GM18907 (cell line): Measurements from ENCODE around the gene FBXO42.

Experiments
- ATAC-seq: cut with Tn5 transposase; IDR thresholded peaks from one replicate; pipeline ENCODE4 v1.9.1; 2021; ENCODE audit warnings: mild to moderate bottlenecking, moderate library complexity; ENCODE audit not compliant: unreplicated experiment

The FBXO42 gene

DNA sequence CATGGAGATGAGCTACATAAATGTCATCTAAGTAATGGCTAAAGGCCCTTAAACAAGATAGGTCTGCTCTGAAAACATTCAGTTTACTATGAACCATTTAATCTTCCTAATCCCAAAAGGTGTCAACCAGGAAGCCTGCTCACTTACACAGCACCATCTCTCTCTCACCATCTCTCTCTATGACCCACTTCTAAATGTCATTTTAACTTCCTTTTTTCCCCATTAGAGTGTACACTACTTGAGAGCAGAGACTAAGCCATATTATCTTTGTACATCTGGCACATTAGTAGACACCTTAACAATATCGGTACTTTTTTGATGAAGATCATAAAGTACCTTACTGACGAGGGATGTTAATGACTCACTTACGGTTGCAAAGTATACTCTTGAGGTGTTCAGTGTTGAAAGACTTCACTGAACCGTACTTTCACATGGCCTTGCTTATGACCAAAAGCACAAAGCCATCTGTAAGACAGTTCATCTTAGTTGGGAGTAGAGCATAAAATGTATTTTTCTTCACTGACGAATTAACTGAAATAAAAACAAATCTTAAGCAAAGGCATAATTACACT is 25.4 kb downstream of the FBXO42 start:
- ATAC-seq = no peak

GRCh38 chr1:16324456-16324890 is 27.8 kb downstream of the FBXO42 start:
- ATAC-seq = no peak

GRCh38 chr1:16321176-16321867 is 31.0 kb downstream of the FBXO42 start:
- no peak for ATAC-seq

GRCh38 chr1:16318555-16318954 is 33.7 kb downstream of the FBXO42 start:
- ATAC-seq = no peak

- no peak for ATAC-seq
Measured at GRCh38 chr1:16315437-16315836, 36.8 kb downstream of the FBXO42 start.

- no peak for ATAC-seq
Measured at GRCh38 chr1:16307222-16307621, 45.1 kb downstream of the FBXO42 start.

- ATAC-seq = no peak
Measured at GRCh38 chr1:16302709-16303627, 49.3 kb downstream of the FBXO42 start.

GRCh38 chr1:16300436-16300835 is 51.8 kb downstream of the FBXO42 start:
- ATAC-seq = no peak

DNA sequence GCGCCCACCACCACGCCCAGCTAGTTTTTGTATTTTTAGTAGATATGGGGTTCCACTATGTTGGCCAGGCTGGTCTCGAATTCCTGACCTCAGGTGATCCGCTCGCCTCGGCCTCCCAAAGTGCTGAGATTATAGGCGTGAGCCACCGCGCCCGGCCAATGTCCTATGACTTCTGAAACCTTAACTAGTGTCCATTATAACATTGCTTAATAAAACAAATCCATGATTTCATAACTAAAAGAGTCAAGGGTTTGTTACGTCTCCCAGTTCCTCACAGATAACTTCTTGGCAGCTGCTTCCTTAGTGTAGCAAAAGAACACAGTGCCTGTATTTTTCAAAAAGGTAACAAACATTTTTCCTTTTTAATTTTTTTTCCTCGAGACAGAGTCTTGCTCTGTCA is 53.6 kb downstream of the FBXO42 start:
- no peak for ATAC-seq

- no peak for ATAC-seq
Measured at GRCh38 chr1:16296643-16297042, 55.6 kb downstream of the FBXO42 start.

GRCh38 chr1:16294219-16295212 is 57.8 kb downstream of the FBXO42 start:
- ATAC-seq = no peak

DNA sequence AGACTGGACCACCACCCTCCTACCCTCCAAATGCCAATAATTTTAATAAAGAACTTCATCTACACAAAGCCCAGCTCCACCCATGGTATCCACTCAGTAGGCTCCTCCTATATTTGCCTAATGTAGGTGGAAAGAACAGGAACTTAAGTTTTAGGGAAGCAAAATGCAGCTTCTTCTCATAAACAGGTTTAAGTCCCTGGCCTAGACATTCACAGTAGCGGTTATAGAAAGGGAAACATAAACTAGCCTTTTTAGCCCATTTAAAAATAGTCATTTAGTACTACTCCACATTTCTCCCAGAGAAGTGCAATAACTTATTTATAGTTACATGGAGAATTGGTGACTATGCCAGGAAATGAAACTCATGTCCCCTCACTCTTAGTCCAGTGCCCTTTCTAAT is 58.7 kb downstream of the FBXO42 start:
- no peak for ATAC-seq

- ATAC-seq = no peak
Measured at GRCh38 chr1:16292739-16293138, 59.5 kb downstream of the FBXO42 start.

DNA sequence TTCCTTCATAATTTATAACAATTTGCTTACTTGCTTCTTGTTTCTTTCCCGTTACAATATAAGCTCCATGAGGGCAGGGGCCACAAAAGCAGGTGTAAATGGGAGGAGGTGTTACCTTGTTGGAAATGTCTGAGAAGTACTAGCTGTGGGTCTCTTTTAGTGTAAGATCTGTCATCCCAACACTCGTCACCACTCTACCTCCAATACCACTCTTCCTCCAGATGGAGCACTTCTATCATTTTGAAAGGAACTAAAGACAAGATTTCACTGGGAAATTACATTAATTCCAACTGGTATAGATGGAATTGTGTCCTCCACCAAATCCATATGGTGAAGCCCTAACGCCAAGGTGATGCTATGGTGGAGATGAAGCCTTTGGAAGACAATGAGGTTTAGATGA is 62.3 kb downstream of the FBXO42 start:
- ATAC-seq = no peak

- no peak for ATAC-seq
Measured at GRCh38 chr1:16286122-16286521, 66.2 kb downstream of the FBXO42 start.

GRCh38 chr1:16281765-16282164 is 70.5 kb downstream of the FBXO42 start:
- ATAC-seq = no peak

GRCh38 chr1:16279186-16279585 is 73.1 kb downstream of the FBXO42 start:
- no peak for ATAC-seq

- ATAC-seq = no peak
Measured at GRCh38 chr1:16276302-16277030, 75.8 kb downstream of the FBXO42 start.

DNA sequence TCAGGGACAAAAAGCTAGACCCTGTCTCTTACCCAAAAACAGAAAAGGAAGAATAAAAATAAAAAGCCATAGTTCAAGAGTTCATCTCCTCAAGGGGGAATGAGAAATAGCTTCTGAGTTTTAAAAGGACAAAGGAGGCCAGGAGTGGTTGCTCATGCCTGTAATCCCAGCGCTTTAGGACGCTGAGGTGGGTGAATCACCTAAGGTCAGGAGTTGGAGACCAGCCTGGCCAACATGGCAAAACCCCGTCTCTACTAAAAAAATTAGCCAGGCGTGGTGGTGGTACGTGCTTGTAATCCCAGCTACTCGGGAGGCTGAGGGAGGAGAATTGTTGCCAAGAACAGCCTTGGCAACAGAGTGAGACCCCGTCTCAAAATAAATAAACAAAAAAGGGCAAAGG is 76.7 kb downstream of the FBXO42 start:
- no peak for ATAC-seq

DNA sequence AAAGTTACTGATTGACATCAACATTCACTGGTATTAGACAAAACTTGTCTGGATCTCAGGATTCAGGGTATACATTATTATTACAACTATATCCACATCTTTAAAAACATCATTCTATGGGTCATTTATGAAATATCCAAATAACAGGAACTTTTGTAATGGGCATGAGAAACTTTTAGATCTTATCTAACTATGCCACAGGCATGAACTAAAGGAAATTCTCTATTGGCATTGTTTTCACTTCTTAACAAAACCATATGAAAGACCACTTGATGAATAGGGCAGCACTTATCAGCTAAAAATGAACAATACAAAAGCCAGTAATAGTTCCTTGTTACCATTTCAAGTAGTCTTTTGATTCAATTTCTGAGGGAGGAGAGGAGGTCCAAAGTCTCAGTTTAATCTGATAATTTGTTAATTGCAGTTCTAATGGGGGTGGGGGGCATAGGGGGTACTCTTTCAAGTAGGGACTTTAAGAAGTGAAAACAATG is 84.5 kb downstream of the FBXO42 start:
- ATAC-seq = no peak
